ENCODE measurements around the gene CCDC158. TPM values are rescaled to one million over a fixed set of nuclear protein-coding genes. Genes with fewer than 3 reads are reported as not detected.

The CCDC158 gene
- total RNA-seq, 2 donors from 2014 or later = 1.8 to 2.8 TPM

DNA sequence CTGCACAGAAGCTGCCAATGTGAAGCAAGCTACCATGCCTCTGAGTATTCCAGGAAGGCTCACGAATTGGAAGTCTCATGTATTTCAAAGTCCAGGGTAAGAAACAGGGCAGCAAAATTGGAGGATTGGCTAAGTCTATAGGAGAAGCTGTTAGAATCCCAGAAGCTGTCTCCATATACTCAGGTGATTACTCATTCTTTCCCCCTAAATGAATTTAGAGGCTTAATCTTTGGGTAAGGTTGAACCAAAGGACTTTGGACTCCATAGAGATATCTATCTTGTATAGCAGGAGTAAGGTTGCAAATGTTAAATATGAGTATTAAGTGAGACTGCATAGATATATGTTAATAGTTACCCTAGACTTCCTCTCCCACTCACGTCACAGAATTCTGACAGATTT, 78.1 kb downstream of the CCDC158 start:
- H3K27ac ChIP-seq = no peak overlapping the region
- no peak for ATAC-seq (ENCODE audit: insufficient number of reproducible peaks, low FRiP score, low read depth)
- no peaks in the 10 kb centered on the region for H3K36me3 ChIP-seq
- TF ChIP-seq, protein P1, sequence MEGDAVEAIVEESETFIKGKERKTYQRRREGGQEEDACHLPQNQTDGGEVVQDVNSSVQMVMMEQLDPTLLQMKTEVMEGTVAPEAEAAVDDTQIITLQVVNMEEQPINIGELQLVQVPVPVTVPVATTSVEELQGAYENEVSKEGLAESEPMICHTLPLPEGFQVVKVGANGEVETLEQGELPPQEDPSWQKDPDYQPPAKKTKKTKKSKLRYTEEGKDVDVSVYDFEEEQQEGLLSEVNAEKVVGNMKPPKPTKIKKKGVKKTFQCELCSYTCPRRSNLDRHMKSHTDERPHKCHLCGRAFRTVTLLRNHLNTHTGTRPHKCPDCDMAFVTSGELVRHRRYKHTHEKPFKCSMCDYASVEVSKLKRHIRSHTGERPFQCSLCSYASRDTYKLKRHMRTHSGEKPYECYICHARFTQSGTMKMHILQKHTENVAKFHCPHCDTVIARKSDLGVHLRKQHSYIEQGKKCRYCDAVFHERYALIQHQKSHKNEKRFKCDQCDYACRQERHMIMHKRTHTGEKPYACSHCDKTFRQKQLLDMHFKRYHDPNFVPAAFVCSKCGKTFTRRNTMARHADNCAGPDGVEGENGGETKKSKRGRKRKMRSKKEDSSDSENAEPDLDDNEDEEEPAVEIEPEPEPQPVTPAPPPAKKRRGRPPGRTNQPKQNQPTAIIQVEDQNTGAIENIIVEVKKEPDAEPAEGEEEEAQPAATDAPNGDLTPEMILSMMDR (IDR thresholded peaks at IDR 0.05) = no peak
- no peak overlapping the region for H3K4me3 ChIP-seq
- H3K4me1 ChIP-seq (ENCODE audit: control insufficient read depth in 1 of 2, low read depth in 2 of 2) = peaks cover 5 to 21% of the 10 kb centered on the region in 2 donors
- H3K27me3 ChIP-seq (replicated peaks; ENCODE audit: insufficient read depth) = no peaks in the 10 kb centered on the region
- no peak for DNase-seq (ENCODE audit: low spot score)
- no peaks in the 10 kb centered on the region for H3K9me3 ChIP-seq

DNA sequence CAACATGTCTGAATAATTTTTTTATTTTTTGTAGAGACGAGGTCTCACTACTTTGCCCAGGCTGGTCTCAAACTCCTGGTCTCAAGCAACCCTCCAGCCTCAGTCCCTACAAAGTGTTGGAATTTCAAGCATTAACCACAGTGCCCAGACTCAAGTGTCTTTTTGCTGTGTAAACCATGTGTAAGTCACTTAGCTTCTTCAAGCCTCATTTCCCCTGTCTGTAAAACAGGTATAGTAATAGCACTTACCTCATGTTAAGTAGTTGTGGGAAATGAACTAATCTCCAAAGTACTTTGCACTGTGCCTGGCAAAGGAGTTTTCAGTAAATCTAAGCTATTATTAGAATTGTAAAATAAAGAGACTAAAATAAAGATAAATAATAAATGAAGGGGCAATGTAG, 78.8 kb downstream of the CCDC158 start:
- Histone ChIP-seq H3K4me3 (no peak overlapping the region), H3K27ac (no peak overlapping the region), H3K9me3 (no peaks in the 10 kb centered on the region), H3K27me3 (replicated peaks; ENCODE audit: insufficient read depth) (no peaks in the 10 kb centered on the region), H3K36me3 (no peaks in the 10 kb centered on the region), H3K4me1 (ENCODE audit: control insufficient read depth in 1 of 2, low read depth in 2 of 2) (peaks cover 5 to 21% of the 10 kb centered on the region in 2 donors)
- no peak for ATAC-seq (ENCODE audit: insufficient number of reproducible peaks, low FRiP score, low read depth)
- TF ChIP-seq, protein P1 (IDR thresholded peaks at IDR 0.05) = no peak
- no peak for DNase-seq (ENCODE audit: low spot score)

DNA sequence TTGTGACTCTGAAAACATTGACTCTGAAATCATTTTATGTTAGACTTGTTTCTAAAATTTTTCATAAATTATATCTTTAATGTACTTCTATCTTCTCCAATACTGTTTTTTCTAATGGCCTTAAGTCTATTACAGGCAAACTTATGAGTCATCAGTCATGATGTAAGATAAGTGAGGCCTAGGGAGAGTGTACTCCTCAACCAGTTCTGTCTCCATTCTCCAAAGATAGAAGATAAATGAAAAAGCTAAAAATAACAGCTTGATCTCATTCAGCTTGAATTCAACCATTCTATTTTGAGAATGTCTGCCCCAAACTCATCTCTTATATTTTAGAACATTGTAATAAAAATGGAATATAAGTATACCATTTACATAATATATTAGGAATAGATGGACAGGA, 79.9 kb downstream of the CCDC158 start:
- TF ChIP-seq, protein P1 (IDR thresholded peaks at IDR 0.05) = no peak
- Histone ChIP-seq H3K4me1 (ENCODE audit: control insufficient read depth in 1 of 2, low read depth in 2 of 2) (peaks cover 5 to 21% of the 10 kb centered on the region in 2 donors), H3K27me3 (replicated peaks; ENCODE audit: insufficient read depth) (no peaks in the 10 kb centered on the region), H3K4me3 (no peak overlapping the region), H3K9me3 (no peaks in the 10 kb centered on the region), H3K27ac (no peak overlapping the region), H3K36me3 (no peaks in the 10 kb centered on the region)
- DNase-seq (ENCODE audit: low spot score) (no peak), ATAC-seq (ENCODE audit: insufficient number of reproducible peaks, low FRiP score, low read depth) (no peak)

DNA sequence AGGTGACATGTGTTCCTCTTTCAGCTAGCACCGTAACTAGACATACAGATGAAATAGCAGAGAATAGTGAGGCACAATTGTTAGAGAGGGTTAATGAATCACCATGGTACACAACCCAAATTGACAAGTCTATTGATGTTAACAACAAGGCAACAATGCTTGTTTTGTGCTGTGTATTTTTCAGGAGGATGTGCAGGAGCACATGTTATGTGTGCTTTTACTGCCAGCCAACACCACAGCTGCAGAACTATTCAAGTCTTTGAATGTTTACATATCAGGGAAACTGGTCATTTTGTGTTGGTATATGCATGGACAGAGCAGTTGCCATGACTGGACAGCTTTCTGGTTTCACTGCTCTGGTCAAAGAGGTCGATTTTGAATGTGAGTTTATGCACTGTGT, 81.6 kb downstream of the CCDC158 start:
- H3K4me1 ChIP-seq (ENCODE audit: control insufficient read depth in 1 of 2, low read depth in 2 of 2) = peaks cover 5 to 21% of the 10 kb centered on the region in 2 donors
- TF ChIP-seq, protein P1 (IDR thresholded peaks at IDR 0.05) = no peak
- H3K36me3 ChIP-seq = no peaks in the 10 kb centered on the region
- H3K9me3 ChIP-seq = no peaks in the 10 kb centered on the region
- H3K27me3 ChIP-seq (replicated peaks; ENCODE audit: insufficient read depth) = no peaks in the 10 kb centered on the region
- no peak overlapping the region for H3K4me3 ChIP-seq
- DNase-seq (ENCODE audit: low spot score) = no peak
- H3K27ac ChIP-seq = no peak overlapping the region
- no peak for ATAC-seq (ENCODE audit: insufficient number of reproducible peaks, low FRiP score, low read depth)

DNA sequence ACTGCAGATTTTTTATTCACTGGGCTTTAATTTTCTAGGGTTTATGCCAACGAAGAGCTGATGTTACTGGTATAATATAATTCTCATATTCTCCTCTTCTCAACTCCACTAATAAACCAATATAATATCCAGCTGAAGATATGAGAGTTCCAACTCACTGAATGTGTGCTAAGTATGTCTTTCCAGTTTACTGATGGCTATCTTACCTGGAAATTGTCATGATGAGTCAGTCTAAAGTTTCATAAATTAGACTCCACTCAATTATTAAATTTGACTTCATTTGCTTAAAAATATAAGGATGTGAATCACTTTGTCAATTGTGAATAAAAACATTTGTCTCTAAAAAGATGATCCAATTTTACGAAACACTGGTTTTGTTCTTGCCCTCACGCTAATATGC, 86.1 kb downstream of the CCDC158 start:
- ATAC-seq (ENCODE audit: insufficient number of reproducible peaks, low FRiP score, low read depth) = no peak
- Histone ChIP-seq H3K27ac (no peak overlapping the region), H3K36me3 (no peaks in the 10 kb centered on the region), H3K27me3 (replicated peaks; ENCODE audit: insufficient read depth) (no peaks in the 10 kb centered on the region), H3K4me3 (no peak overlapping the region), H3K9me3 (no peaks in the 10 kb centered on the region), H3K4me1 (ENCODE audit: control insufficient read depth in 1 of 2, low read depth in 2 of 2) (no peaks in the 10 kb centered on the region)
- no peak for DNase-seq (ENCODE audit: low spot score)
- TF ChIP-seq, protein P1 (IDR thresholded peaks at IDR 0.05) = no peak
